HG03175 (cell line): ENCODE data around the gene RNU7-1.

Experiments
- ATAC-seq: cut with Tn5 transposase; IDR thresholded peaks from one replicate; pipeline ENCODE4 v1.9.1; 2021; ENCODE audit warnings: mild to moderate bottlenecking, moderate library complexity; ENCODE audit not compliant: unreplicated experiment

The RNU7-1 gene

GRCh38 chr12:6963016-6963731 is 19.6 kb downstream of the RNU7-1 start:
- ATAC-seq: no peak

GRCh38 chr12:6963791-6964413 is 20.3 kb downstream of the RNU7-1 start:
- no peak for ATAC-seq

- no peak for ATAC-seq
These were observed 21.0 kb downstream of the RNU7-1 start for GRCh38 chr12:6964605-6965025.

GRCh38 chr12:6965026-6965661 is 21.5 kb downstream of the RNU7-1 start:
- ATAC-seq: no peak

GRCh38 chr12:6965714-6966113 is 22.1 kb downstream of the RNU7-1 start:
- no peak for ATAC-seq

DNA sequence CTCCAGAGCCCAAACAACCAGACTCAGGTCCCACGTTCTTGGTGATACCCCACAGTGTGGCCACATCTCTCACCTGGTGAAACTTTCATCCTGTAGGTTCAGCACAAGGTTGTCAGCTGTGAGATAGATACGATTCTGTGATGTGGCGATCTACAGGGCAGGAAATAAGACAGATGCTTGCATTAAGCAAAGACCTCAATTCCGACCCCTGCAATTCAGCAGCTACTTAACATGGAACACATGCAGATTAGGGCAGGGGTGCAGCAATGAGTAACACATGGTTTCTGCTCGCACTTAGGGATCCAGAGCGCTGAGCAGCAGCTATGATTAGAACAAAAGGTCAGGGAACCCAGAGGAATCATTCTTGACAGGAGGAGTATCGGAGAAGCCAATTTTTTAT is 22.7 kb downstream of the RNU7-1 start:
- no peak for ATAC-seq

GRCh38 chr12:6967651-6968100 is 24.1 kb downstream of the RNU7-1 start:
- ATAC-seq: no peak

- no peak for ATAC-seq
These were observed 24.8 kb downstream of the RNU7-1 start for GRCh38 chr12:6968426-6968825.

- peak; percentile 8 for ATAC-seq
These were observed 26.5 kb downstream of the RNU7-1 start for GRCh38 chr12:6970096-6970527.

DNA sequence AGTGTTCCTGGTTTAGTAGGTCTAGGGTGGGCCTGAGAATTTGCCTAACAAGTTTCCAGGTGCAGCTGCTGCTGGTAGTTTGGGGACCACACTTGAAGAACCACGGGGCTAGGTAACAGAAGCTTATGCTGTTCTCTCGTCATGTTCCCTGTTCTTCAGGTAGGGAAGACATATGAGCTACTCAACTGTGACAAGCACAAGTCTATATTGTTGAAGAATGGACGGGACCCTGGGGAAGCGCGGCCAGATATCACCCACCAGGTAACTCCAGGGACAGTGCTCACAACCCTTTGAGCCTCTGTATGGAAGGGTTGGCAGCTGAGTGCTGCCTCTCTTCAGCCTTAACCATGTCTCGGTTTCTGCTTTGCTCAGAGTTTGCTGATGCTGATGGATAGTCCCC is 30.6 kb downstream of the RNU7-1 start:
- ATAC-seq: no peak

DNA sequence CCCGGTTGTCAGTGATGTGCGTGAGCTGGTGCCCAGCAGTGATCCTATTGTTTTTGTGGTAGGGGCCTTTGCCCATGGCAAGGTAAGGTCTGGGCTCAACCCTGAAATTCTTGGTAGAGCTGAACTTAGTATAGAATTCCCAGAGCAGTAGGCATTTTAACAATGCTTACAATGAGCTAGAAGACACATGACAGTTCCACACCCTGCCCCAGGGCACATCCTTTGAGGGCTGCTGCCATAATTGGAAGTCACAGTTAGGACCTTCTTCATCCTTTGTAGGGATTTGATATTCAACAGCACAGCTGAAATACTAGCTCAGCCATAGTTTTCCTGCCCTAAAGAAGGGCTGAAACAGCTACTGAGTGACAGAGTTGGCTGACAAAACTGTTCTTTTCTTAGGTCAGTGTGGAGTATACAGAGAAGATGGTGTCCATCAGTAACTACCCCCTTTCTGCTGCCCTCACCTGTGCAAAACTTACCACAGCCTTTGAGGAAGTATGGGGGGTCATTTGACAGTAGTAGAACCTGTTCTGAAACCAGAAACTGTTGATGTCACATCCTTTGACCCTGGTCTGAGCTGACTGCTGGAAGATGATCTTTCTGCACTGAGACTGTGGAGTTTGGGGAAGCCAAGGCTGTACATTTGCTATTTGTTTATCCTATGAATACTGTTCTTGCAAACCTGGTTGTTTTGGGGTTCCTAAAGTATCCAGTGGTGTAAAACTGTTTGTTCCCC is 31.8 kb downstream of the RNU7-1 start:
- no peak for ATAC-seq

DNA sequence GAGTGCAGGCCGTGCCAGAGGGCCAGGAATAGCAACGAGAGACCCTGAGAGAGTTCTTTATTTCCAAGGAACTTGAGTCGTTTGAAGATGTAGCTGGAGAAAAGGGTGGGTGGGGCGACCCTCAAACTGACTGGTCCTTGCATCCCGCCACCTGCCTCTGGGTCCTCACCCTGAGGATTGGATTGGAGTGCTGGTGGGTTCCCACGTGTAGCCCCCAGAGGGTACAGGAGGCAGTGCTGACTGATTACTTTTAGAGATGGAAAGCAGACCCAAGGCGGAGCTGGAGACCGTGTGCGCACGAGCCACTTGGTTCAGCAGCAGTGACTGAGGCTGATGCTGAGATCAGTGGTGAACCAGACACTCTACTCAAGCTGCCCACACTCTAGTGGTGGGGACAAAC is 34.0 kb downstream of the RNU7-1 start:
- ATAC-seq: no peak

- no peak for ATAC-seq
These were observed 34.6 kb downstream of the RNU7-1 start for GRCh38 chr12:6978188-6978587.

GRCh38 chr12:6978611-6979011 is 35.0 kb downstream of the RNU7-1 start:
- no peak for ATAC-seq

GRCh38 chr12:6979021-6979420 is 35.4 kb downstream of the RNU7-1 start:
- ATAC-seq: no peak

DNA sequence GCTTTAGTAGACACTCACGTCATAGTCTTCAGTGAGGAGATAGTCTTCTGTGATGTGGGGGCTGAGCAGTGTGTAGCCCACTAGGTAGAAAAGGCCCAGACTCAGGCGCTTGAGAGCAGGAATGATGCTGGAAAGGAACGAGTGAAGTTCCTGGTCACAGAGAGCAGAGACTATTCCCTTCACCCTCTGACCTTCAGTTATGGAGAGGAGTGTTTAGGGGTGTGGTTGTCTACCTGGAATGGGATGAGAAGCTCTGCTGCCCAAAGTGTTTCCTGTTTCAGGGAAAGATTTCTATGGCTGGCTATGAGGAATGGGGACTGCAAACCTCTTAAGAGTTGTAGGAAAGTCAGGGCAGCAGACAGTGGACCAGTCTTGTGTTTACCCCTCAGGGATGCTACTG is 35.8 kb downstream of the RNU7-1 start:
- ATAC-seq: no peak

DNA sequence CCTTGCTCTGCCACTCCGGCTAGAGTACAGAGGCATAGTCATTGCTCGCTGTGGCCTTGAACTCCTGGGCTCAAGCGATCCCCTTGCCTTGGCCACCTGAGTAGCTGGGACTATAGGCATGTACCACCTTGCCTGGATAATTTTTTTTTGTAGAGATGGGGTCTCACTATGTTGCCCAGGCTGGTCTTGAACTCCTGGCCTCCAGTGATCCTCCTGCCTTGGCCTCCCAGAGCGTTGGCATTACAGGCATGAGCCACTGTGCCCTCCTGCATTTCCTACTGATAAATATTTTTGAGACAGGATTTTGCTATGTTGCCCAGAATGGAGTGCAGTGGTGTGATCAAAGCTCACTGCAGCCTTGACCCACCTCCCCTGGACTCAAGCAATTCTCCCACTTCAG is 36.5 kb downstream of the RNU7-1 start:
- no peak for ATAC-seq

GRCh38 chr12:6980740-6981139 is 37.1 kb downstream of the RNU7-1 start:
- ATAC-seq: no peak

DNA sequence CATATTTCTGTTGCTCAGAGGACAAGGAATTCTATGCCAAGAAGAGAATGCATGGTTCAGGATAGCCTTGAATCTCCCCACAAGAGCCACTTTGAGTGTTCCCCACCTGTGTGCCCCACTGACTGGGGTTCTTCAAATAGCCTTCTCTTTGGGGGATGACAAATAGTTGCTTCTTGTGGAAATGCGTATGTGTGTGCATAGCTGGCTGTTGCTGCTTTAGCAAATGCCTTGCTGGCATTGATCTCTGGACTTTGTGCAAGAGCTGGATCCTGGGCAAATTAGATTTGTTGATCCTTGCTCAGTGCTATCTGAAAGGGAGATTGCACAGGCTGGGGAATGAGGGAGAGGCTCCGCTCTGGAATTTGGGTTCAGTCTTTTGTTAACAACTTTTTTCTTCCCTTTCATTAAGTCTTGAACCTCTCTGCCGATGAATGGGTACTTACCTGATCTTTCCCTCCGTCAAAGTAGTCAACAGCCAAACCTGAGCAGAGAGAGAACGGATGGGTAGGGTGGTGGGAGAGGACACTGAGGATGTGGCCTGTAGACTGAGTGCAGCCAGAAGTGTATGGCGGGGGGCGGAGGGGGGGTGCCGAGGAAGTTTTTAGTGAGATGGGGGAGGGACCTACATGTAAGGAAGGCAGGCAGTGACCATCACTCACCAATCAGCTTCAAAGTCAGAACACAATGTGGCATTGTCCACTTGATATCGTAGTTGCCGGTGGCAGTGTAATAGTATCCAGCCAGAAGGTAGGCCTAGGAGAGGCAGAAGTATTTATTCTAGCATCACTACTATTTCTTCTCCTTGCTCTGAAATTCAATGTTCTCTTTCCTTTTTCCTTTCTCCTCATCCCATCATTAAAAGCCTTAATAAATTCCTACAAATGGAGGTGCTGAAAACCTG is 37.8 kb downstream of the RNU7-1 start:
- no peak for ATAC-seq

- ATAC-seq: no peak
These were observed 38.9 kb downstream of the RNU7-1 start for GRCh38 chr12:6982532-6982931.
